HPDE6-E6E7 (cell line): ENCODE results near the gene IL31RA.

Source experiments
- DNase-seq: peaks from one replicate; pipeline ENCODE4 v3.0.0; 2011; ENCODE audit warnings: missing footprints; ENCODE audit errors: extremely low spot score

The IL31RA gene

GRCh38 chr5:55860288-55860687, 9.1 kb downstream of the IL31RA start:
- no peak for DNase-seq

GRCh38 chr5:55860709-55861108, 9.6 kb downstream of the IL31RA start:
- no peak for DNase-seq

- no peak for DNase-seq
These were observed 13.7 kb downstream of the IL31RA start for GRCh38 chr5:55864606-55865541.

- DNase-seq: no peak
These were observed 14.7 kb downstream of the IL31RA start for GRCh38 chr5:55865831-55866230.

DNA sequence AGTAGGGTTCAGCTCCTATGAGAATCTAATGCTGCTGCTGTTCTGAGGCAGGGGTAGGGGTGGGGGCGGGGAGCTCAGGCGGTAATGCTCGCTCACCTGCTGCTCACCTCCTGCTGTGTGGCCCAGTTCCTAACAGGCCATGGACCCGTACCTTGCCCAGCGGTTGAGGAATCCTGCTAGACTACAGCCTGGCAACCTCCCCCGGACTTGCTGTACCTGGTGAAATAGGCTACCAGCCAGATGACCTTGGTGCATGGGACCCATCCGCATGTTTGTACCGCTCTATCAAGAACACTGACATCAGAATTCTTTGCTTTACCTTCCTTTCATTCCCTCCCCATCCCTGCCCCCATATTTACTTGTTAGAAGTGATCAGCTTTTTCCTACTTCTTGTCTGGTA, 15.3 kb downstream of the IL31RA start:
- no peak for DNase-seq

DNA sequence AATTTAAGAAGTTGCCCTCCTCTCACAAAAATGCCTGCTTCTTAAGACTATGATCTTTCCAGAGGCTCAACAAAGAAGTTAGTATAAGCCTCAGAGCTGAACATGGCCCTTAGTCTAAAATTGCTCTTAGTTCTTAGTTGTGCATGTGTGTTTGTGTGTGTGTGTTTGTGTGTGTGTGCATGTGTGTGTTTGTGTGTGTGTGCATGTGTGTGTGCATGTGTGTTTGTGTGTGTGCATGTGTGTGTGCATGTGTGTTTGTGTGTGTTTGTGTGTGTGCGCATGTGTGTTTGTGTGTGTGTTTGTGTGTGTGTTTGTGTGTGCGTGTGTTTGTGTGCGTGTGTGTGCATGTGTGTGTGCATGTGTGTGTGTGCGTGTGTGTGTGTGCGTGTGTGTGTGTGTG, 15.8 kb downstream of the IL31RA start:
- no peak for DNase-seq

DNA sequence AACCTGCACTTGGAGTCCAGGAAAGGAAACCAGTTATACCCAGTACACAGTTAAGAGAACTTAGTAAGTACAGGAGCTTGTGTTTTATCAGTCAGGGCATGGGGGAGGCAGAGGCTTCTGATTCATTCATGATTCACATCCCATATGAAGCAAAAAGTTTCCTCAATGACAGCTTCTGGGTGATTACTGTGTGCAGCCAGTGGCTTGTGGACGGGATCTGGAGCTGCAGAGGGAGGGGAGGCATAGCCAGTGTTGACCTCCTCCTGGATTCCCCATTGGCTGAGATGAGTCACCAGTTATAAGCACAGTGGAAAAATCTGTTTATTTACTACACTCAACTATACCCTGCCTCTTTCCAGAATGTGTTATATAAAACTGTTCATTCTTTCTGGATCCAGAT, 17.7 kb downstream of the IL31RA start:
- peak; percentile 91 for DNase-seq

GRCh38 chr5:55869847-55870246, 18.7 kb downstream of the IL31RA start:
- no peak for DNase-seq

GRCh38 chr5:55873234-55873633, 22.1 kb downstream of the IL31RA start:
- DNase-seq: no peak

GRCh38 chr5:55877655-55878054, 26.5 kb downstream of the IL31RA start:
- no peak for DNase-seq

- DNase-seq: no peak
These were observed 29.3 kb downstream of the IL31RA start for GRCh38 chr5:55880453-55880852.

DNA sequence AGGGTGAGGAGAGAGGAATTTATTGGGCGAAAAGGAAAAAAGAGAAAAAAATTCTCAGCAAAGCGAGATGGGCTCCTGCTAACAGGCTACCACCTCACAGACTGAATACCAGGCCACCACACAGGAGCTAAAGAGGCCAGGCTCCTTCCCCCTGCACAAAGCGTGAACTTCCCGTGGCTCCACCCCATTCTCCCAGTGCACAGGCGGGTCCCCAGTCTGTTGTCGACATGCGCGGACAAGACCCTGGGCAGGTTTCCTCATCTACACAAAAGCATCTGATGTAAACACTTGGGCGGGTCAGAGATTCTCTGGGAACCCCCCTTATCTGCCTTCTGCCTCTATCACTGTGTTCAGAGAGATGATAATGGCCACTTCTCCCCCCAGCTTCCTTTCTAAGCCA, 34.2 kb downstream of the IL31RA start:
- DNase-seq: no peak

- no peak for DNase-seq
These were observed 37.0 kb downstream of the IL31RA start for GRCh38 chr5:55888205-55888604.

DNA sequence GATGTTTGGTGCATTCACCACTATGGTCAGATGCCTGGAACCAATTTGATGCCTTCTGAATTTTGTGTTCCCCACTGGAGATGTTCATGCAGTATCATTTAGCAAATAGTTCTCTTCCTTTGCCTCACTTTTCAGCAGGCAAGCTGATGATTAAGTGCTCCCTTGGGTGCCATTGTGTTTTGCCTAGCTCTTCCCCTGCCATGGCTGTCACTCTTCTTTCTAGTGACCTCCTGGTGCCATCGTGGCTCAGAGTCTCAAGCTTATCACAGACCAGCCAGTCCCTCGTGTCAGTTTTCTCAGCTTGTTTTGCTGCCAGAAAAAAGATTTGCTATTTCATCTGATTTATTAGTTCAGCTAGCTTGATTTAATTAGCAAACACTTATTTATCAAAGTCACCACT, 41.3 kb downstream of the IL31RA start:
- no peak for DNase-seq

GRCh38 chr5:55894135-55894534, 43.0 kb downstream of the IL31RA start:
- DNase-seq: no peak

DNA sequence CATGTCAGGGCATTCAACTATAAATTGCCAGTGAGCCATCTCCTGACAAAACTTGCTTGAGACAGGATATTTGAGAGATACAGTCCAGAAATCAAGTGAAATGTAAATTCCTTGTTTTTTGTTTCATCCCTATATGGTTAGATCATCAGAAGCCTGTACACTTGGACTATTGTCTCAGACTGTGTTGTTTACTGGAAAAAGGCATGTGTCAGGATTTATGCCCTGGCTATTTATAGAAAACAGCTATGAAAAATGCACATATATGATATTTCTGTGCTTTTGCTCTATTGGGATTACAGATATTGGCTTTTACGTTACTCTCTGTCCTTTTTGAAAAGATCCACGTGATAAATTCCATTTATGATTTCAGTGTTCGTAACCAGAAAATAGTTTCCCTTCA, 44.2 kb downstream of the IL31RA start:
- DNase-seq: no peak

GRCh38 chr5:55896238-55896637, 45.1 kb downstream of the IL31RA start:
- DNase-seq: no peak

DNA sequence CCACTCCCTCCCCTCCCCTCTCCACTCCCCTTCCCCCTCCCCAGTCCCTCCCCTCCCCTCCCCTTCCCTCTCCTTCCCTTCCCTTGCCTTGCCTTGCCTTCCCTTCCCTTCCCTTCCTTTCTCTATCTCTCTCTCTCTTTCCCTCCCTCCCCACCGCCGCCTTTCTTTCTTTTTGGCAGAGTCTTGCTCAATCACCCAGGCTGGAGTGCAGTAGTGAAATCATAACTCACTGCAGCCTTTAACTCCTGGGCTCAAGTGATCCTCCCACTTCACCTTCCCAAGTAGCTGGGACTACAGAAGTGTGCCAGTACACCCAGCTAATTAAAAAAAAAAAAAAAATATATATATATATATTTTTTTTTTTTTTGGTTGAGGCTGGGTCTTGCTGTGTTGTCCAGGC, 45.5 kb downstream of the IL31RA start:
- DNase-seq: no peak

GRCh38 chr5:55897206-55897894, 46.2 kb downstream of the IL31RA start:
- no peak for DNase-seq

- DNase-seq: no peak
These were observed 46.7 kb downstream of the IL31RA start for GRCh38 chr5:55897905-55898304.

GRCh38 chr5:55899344-55899743, 48.2 kb downstream of the IL31RA start:
- DNase-seq: no peak

- no peak for DNase-seq
These were observed 48.9 kb downstream of the IL31RA start for GRCh38 chr5:55900068-55900467.

GRCh38 chr5:55900776-55901175, 49.6 kb downstream of the IL31RA start:
- DNase-seq: no peak
